D721Med (cell line): ENCODE data around the gene DSPP.

ENCODE experiments used
- DNase-seq: peaks from one replicate; pipeline ENCODE4 v3.0.0; 2011; ENCODE audit warnings: low spot score; ENCODE audit not compliant: insufficient read length
- FAIRE-seq: peaks from 2 replicates; lab custom pipeline; 2011; peaks lifted over from hg19 to GRCh38; lab: Jason Lieb, UNC
- TF ChIP-seq, protein P1 (sequence below): IDR thresholded peaks from 2 replicates; pipeline ENCODE4 v1.5.1; 2012; ENCODE audit warnings: mild to moderate bottlenecking, control low read depth; ENCODE audit not compliant: insufficient read depth; ENCODE audit errors: missing control alignments

DSPP gene

DNA sequence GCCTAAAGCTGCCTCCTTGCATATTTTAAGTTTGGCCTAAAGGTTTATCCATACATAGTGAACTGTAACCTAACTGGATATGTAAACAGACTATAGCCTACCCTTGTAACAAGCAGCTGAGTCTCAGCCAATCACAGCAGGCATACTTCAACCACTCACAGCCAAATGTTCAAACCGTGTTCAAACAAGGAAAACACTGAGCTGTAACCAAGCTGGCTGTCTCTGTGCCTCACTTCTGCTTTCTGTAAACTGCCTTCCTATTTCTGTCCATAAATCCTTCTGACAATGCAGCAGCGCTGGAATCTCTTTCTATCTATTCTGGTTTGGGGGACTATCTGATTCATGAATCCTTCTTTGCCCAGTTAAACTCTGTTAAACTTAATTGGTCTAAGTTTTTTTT lies 16.4 kb downstream of the DSPP start:
- TF ChIP-seq, protein P1, sequence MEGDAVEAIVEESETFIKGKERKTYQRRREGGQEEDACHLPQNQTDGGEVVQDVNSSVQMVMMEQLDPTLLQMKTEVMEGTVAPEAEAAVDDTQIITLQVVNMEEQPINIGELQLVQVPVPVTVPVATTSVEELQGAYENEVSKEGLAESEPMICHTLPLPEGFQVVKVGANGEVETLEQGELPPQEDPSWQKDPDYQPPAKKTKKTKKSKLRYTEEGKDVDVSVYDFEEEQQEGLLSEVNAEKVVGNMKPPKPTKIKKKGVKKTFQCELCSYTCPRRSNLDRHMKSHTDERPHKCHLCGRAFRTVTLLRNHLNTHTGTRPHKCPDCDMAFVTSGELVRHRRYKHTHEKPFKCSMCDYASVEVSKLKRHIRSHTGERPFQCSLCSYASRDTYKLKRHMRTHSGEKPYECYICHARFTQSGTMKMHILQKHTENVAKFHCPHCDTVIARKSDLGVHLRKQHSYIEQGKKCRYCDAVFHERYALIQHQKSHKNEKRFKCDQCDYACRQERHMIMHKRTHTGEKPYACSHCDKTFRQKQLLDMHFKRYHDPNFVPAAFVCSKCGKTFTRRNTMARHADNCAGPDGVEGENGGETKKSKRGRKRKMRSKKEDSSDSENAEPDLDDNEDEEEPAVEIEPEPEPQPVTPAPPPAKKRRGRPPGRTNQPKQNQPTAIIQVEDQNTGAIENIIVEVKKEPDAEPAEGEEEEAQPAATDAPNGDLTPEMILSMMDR = no peak
- DNase-seq (no peak), FAIRE-seq (no peak)

DNA sequence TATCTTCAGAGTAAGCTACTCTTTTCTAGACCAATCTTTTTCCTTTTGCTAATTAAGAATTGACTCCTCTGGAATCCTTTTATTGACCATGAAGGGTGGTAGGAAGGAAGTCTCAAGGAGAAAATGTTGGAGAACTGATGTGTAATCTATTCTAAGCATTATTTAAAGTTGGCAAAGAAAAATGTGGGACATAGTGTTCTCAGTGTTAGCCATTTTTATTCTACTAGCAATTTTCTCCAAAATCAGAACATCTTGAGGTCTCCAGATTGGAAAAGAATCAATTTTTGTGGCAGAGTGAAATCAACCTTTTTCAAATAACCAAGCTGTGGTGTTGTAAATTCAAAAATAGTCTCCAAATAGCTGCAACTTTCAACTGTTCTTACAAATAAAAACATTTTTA lies 23.3 kb downstream of the DSPP start:
- TF ChIP-seq, protein P1 = no peak
- DNase-seq (no peak), FAIRE-seq (no peak)

DNA sequence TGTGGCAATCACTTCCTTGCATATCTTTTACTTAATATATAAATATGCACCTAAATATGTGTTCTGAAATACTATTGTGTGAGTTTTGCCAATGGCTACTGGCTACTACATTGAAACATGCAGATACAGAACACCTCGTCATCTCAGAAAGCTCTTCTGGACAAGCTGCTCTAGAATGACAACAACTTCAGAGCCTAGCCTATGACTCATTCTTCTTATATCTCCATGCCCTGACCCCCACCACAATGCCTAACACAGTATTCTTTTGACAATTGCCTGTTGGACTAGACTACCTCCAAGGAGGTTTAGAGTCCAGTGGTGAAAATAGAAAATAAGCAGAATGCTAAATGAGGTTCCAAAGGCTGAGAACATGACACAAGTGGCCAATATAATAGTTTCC lies 24.1 kb downstream of the DSPP start:
- DNase-seq (no peak), FAIRE-seq (no peak)
- TF ChIP-seq, protein P1 = no peak

DNA sequence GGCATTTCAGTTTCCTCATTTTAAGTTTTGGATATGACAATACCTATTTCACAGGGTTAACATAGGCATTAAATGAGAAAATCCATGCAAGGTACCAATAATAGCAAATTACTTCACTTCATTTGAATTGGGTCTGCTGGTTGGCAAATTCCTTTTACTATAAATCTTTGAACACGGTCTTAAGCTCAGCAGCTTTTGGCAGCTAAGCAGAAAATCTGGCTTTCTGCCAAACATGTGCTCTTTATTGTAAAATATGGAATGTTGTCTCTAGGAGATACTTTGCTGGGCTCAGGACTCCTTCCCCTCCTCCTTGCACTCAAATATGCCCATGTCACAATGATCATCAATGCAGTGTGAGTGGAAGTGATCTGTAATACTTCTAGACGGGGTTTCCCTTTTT lies 24.9 kb downstream of the DSPP start:
- TF ChIP-seq, protein P1 = no peak
- DNase-seq (no peak), FAIRE-seq (no peak)

DNA sequence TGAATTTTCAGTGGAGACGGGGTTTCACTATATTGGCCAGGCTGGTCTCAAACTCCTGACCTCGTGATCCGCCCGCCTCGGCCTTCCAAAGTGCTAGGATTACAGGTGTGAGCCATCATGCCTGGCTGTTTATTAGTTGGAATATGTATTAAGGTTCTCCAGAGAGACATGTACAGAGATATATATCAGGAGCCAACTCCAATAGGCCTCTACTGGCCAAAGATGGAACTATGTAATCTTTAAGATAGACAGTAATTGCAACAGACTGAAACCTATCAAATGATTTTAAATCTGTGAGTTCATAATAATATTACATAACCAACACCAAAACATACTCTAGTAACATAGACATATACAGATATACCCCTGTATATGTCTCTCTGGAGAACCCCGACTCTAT lies 36.0 kb downstream of the DSPP start:
- TF ChIP-seq, protein P1 = no peak
- FAIRE-seq (no peak), DNase-seq (no peak)

DNA sequence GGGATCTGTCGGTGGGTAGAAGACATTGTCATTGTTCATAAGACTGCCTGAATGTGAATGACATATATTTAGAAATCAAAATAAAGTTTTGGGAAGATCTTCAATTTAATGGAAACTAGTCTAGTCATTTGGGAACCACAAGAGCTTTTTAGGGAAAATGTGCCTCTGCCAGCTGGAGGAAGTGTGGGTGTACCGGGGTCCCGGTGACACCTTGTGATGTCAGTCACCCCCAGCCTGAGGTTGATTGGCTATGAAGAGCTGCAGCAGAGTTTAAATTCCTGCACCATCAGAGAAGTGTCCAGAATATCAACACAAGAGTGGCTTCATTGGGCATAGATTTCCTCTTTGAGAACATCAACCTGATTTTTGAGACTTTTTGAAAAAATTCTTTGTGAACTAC lies 41.7 kb downstream of the DSPP start, which contains the start of gene DMP1:
Gene DMP1 (plus strand): TSS at position 301 of the 400 bp plus-strand sequence. CDS start 6,213 bp downstream, outside the sequence.
- DNase-seq (no peak), FAIRE-seq (no peak)
- TF ChIP-seq, protein P1 = no peak

DNA sequence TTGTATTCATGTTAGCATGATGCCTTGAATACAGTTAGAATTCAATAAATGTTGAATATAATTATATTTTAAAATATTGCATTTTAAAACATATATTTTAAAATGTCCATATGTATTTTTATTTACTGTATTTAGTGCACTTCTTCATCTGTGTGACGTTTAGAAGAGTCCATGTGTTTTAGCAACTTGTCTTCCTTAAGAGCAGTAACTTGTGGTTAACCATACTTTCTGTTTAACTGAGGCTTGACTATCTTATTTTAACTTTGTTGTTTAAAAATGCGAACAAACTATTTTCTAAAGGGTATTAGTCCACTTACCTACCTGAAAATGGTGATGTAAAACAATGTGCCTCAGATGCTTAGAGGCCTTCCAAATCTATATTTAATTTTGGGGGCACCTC lies 42.6 kb downstream of the DSPP start:
- TF ChIP-seq, protein P1 = no peak
- DNase-seq (no peak), FAIRE-seq (no peak)
